ENCODE results near the gene WNT5A.

The WNT5A gene

GRCh38 chr3:55471084-55471483 lies 16.0 kb downstream of the WNT5A start:
- Mint-ChIP-seq H3K9me3 (peaks cover 7% of the 10 kb centered on the region), H3K27ac (ENCODE audit: low read depth) (no peak overlapping the region), H3K4me3 (no peak overlapping the region), H3K4me1 (no peaks in the 10 kb centered on the region), H3K27me3 (peaks cover 12% of the 10 kb centered on the region), H3K36me3 (ENCODE audit: insufficient read depth) (no peaks in the 10 kb centered on the region)
- no peak for DNase-seq (ENCODE audit: low spot score in 2 of 2)
- no peak for ATAC-seq (replicated peaks; ENCODE audit: extremely low read depth, poor library complexity, severe bottlenecking)

GRCh38 chr3:55469957-55470526 lies 17.1 kb downstream of the WNT5A start:
- H3K36me3 Mint-ChIP-seq (ENCODE audit: insufficient read depth) = no peaks in the 10 kb centered on the region
- no peak overlapping the region for H3K27ac Mint-ChIP-seq (ENCODE audit: low read depth)
- ATAC-seq (replicated peaks; ENCODE audit: extremely low read depth, poor library complexity, severe bottlenecking) (no peak), DNase-seq (ENCODE audit: low spot score in 2 of 2) (no peak)
- no peak overlapping the region for H3K4me3 Mint-ChIP-seq
- H3K27me3 Mint-ChIP-seq = peaks cover 12% of the 10 kb centered on the region
- H3K9me3 Mint-ChIP-seq = peaks cover 7% of the 10 kb centered on the region
- no peaks in the 10 kb centered on the region for H3K4me1 Mint-ChIP-seq

- DNase-seq (ENCODE audit: low spot score in 2 of 2) (no peak), ATAC-seq (replicated peaks; ENCODE audit: extremely low read depth, poor library complexity, severe bottlenecking) (no peak)
- Mint-ChIP-seq H3K4me1 (no peaks in the 10 kb centered on the region), H3K27ac (ENCODE audit: low read depth) (no peak overlapping the region), H3K9me3 (no peaks in the 10 kb centered on the region), H3K4me3 (no peak overlapping the region), H3K27me3 (peaks cover 12% of the 10 kb centered on the region), H3K36me3 (ENCODE audit: insufficient read depth) (no peaks in the 10 kb centered on the region)
Measured at GRCh38 chr3:55468251-55468650, 18.9 kb downstream of the WNT5A start.

DNA sequence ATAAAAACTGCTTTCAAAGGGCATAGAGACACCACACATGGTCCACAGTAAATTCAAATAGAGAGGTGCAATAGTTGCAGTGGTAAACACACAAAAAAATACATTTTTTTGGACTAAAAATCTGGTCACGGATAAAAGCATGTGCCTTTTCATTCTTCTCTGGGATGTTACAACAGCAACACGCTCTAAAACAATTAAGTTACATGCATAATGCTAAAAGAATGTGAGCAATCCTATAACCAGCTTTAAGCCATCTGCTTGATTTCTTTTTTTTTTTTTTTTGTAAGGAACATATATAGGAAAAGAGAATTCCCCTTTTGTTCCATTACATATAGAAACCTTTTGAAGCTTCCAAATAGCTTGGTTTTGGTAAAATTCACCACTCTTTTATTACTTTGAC lies 20.0 kb downstream of the WNT5A start:
- Mint-ChIP-seq H3K36me3 (ENCODE audit: insufficient read depth) (no peaks in the 10 kb centered on the region), H3K4me3 (no peak overlapping the region), H3K4me1 (no peaks in the 10 kb centered on the region), H3K27me3 (peaks cover 1% of the 10 kb centered on the region), H3K27ac (ENCODE audit: low read depth) (no peak overlapping the region), H3K9me3 (no peaks in the 10 kb centered on the region)
- ATAC-seq (replicated peaks; ENCODE audit: extremely low read depth, poor library complexity, severe bottlenecking) = no peak
- DNase-seq (ENCODE audit: low spot score in 2 of 2) = no peak

GRCh38 chr3:55466526-55466925 lies 20.6 kb downstream of the WNT5A start:
- no peak overlapping the region for H3K27ac Mint-ChIP-seq (ENCODE audit: low read depth)
- no peak overlapping the region for H3K4me3 Mint-ChIP-seq
- DNase-seq (ENCODE audit: low spot score in 2 of 2) (no peak), ATAC-seq (replicated peaks; ENCODE audit: extremely low read depth, poor library complexity, severe bottlenecking) (no peak)
- H3K9me3 Mint-ChIP-seq = no peaks in the 10 kb centered on the region
- H3K36me3 Mint-ChIP-seq (ENCODE audit: insufficient read depth) = no peaks in the 10 kb centered on the region
- no peaks in the 10 kb centered on the region for H3K27me3 Mint-ChIP-seq
- H3K4me1 Mint-ChIP-seq = no peaks in the 10 kb centered on the region

GRCh38 chr3:55461896-55462295 lies 25.2 kb downstream of the WNT5A start:
- no peak for DNase-seq (ENCODE audit: low spot score in 2 of 2)
- no peaks in the 10 kb centered on the region for H3K36me3 Mint-ChIP-seq (ENCODE audit: insufficient read depth)
- no peaks in the 10 kb centered on the region for H3K27me3 Mint-ChIP-seq
- ATAC-seq (replicated peaks; ENCODE audit: extremely low read depth, poor library complexity, severe bottlenecking) = no peak
- no peak overlapping the region for H3K27ac Mint-ChIP-seq (ENCODE audit: low read depth)
- H3K9me3 Mint-ChIP-seq = peaks cover 9% of the 10 kb centered on the region
- no peaks in the 10 kb centered on the region for H3K4me1 Mint-ChIP-seq
- no peak overlapping the region for H3K4me3 Mint-ChIP-seq

GRCh38 chr3:55459838-55460237 lies 27.3 kb downstream of the WNT5A start:
- no peak overlapping the region for H3K27ac Mint-ChIP-seq (ENCODE audit: low read depth)
- ATAC-seq (replicated peaks; ENCODE audit: extremely low read depth, poor library complexity, severe bottlenecking) (no peak), DNase-seq (ENCODE audit: low spot score in 2 of 2) (no peak)
- no peaks in the 10 kb centered on the region for H3K36me3 Mint-ChIP-seq (ENCODE audit: insufficient read depth)
- H3K9me3 Mint-ChIP-seq = peaks cover 9% of the 10 kb centered on the region
- H3K4me3 Mint-ChIP-seq = no peak overlapping the region
- no peaks in the 10 kb centered on the region for H3K27me3 Mint-ChIP-seq
- no peaks in the 10 kb centered on the region for H3K4me1 Mint-ChIP-seq

DNA sequence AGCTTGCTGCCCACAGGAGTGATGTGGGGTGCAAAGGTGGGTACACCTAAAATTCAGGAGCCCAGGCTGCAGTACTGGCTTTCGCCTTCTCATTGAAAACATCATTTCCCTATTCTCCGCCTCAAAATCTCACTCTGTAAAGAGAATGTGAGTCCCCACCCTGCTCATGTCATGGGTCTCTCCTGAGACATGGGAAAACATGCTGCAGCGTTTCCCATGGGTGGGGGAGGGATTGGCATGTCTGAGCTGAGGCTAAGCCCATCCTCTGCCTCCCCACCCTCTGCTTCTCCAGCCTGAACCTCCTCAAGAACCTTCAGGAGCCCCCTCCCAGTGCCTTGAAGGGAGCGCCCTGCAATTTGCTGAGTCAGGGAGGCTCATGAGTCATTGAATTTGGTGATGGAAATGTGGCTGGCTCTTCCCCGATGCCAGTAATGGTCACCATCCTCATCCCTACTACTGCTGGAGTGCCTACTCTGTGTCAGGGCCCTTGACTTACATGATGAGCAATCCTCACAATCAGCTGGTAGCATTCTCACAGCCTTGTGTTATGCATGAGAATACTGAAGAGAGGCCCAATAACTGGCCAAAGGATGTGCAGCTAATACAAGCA lies 28.8 kb downstream of the WNT5A start:
- Mint-ChIP-seq H3K4me3 (no peak overlapping the region), H3K36me3 (ENCODE audit: insufficient read depth) (no peaks in the 10 kb centered on the region), H3K9me3 (peaks cover 15% of the 10 kb centered on the region), H3K4me1 (no peaks in the 10 kb centered on the region), H3K27ac (ENCODE audit: low read depth) (no peak overlapping the region), H3K27me3 (no peaks in the 10 kb centered on the region)
- DNase-seq (ENCODE audit: low spot score in 2 of 2) (no peak), ATAC-seq (replicated peaks; ENCODE audit: extremely low read depth, poor library complexity, severe bottlenecking) (no peak)

DNA sequence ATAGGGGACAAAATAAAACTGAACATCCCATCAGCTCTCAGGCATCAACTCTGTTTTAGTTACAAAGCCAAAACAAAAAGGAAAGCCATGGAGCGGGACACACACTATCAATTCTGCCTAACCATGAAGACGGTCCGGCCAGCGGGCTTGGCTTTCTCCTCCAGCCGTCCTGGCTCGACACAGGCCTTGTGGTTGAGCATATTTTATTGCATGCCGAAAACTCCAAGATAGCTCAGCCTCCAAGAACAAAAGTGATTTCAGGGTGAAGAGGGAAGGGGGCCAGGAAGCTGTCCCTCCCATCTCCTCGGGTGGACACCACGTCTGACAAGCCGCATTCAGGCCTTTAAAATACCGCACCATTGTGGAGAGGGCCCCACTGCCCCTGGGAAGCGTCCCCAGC lies 31.2 kb downstream of the WNT5A start:
- no peaks in the 10 kb centered on the region for H3K27me3 Mint-ChIP-seq
- no peak for DNase-seq (ENCODE audit: low spot score in 2 of 2)
- no peak overlapping the region for H3K27ac Mint-ChIP-seq (ENCODE audit: low read depth)
- no peak for ATAC-seq (replicated peaks; ENCODE audit: extremely low read depth, poor library complexity, severe bottlenecking)
- no peaks in the 10 kb centered on the region for H3K4me1 Mint-ChIP-seq
- H3K36me3 Mint-ChIP-seq (ENCODE audit: insufficient read depth) = no peaks in the 10 kb centered on the region
- no peak overlapping the region for H3K4me3 Mint-ChIP-seq
- H3K9me3 Mint-ChIP-seq = peaks cover 10% of the 10 kb centered on the region

DNA sequence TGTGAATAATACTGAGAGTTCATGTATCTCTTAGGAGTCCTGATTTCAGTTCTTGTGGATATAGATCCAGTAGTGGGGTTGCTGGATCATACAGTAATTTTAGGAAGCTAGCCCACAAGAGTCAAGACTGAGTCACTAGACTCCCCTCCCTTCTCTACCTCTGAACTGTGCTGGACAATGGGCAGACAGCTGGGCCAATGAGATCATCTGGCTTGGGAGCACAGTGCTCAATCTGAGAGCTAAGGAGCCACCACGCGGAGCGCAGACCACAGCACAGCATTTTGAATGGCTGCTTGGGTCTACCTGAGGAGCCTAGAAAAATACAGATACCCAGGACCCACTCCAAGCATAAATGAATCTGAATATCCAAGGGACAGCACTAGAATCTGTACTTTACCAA lies 32.5 kb downstream of the WNT5A start:
- Mint-ChIP-seq H3K4me1 (no peaks in the 10 kb centered on the region), H3K4me3 (no peak overlapping the region), H3K9me3 (peaks cover 6% of the 10 kb centered on the region), H3K27me3 (no peaks in the 10 kb centered on the region), H3K36me3 (ENCODE audit: insufficient read depth) (no peaks in the 10 kb centered on the region), H3K27ac (ENCODE audit: low read depth) (no peak overlapping the region)
- ATAC-seq (replicated peaks; ENCODE audit: extremely low read depth, poor library complexity, severe bottlenecking) (no peak), DNase-seq (ENCODE audit: low spot score in 2 of 2) (no peak)

- no peak overlapping the region for H3K4me3 Mint-ChIP-seq
- H3K9me3 Mint-ChIP-seq = peaks cover 6% of the 10 kb centered on the region
- no peak for ATAC-seq (replicated peaks; ENCODE audit: extremely low read depth, poor library complexity, severe bottlenecking)
- no peaks in the 10 kb centered on the region for H3K4me1 Mint-ChIP-seq
- no peaks in the 10 kb centered on the region for H3K36me3 Mint-ChIP-seq (ENCODE audit: insufficient read depth)
- H3K27me3 Mint-ChIP-seq = no peaks in the 10 kb centered on the region
- DNase-seq (ENCODE audit: low spot score in 2 of 2) = no peak
- no peak overlapping the region for H3K27ac Mint-ChIP-seq (ENCODE audit: low read depth)
Measured at GRCh38 chr3:55453886-55454496, 33.1 kb downstream of the WNT5A start.

DNA sequence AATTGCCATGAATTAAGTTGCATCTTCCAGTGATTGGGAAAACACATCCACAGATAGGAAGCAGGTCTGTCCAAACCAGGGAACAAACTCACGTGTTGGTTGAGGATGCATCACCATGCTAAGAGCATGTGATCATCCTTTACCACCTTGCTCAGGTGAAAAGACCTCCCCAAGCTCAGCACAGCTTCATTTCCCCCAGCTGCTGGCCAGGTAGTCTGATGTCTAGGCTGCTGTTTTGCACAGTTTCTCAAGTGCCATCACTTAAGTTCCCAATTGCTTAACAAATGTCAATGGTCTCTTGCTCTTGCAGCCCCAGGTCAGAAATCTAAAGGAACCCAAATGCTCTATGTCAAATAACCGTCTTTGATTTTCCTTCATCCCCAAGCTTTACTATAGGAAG lies 34.2 kb downstream of the WNT5A start:
- H3K27me3 Mint-ChIP-seq = no peaks in the 10 kb centered on the region

DNA sequence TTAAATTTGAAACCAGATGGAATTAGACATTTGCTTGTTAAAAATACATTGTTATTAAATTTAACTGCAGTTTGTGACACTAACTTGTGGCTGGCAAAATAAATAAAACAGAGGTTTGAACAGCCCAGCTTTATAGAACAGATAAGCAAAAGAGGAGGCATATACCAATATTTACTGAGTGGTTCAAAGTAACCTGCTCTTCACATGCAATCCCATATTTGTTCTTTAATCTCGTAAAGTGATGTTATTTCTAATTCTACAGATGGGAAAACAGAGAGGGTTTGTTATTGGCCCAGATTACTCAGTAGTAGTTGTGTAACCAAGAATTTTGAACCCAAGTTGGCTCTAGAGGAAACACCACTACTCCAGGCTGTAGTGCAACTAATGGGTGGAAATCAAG lies 37.6 kb downstream of the WNT5A start:
- Mint-ChIP-seq H3K27ac (ENCODE audit: low read depth) (no peak overlapping the region), H3K36me3 (ENCODE audit: insufficient read depth) (no peaks in the 10 kb centered on the region), H3K4me3 (no peak overlapping the region), H3K27me3 (no peaks in the 10 kb centered on the region), H3K4me1 (no peaks in the 10 kb centered on the region), H3K9me3 (peaks cover 6% of the 10 kb centered on the region)
- ATAC-seq (replicated peaks; ENCODE audit: extremely low read depth, poor library complexity, severe bottlenecking) = no peak
- DNase-seq (ENCODE audit: low spot score in 2 of 2) = no peak

More for the DNA sequence above, 34.2 kb downstream of the WNT5A start:
- Mint-ChIP-seq H3K4me1 (no peaks in the 10 kb centered on the region), H3K27ac (ENCODE audit: low read depth) (no peak overlapping the region), H3K9me3 (peaks cover 6% of the 10 kb centered on the region), H3K36me3 (ENCODE audit: insufficient read depth) (no peaks in the 10 kb centered on the region), H3K4me3 (no peak overlapping the region)
- DNase-seq (ENCODE audit: low spot score in 2 of 2) (no peak), ATAC-seq (replicated peaks; ENCODE audit: extremely low read depth, poor library complexity, severe bottlenecking) (no peak)
